Neural cell (in vitro differentiated cells): Measurements from ENCODE around the gene METAP1D. TPM values are rescaled to one million over a fixed set of nuclear protein-coding genes. Genes with fewer than 3 reads are reported as not detected.
"Not testable (repeated sequence)": the region's sequence is repeated elsewhere in the genome, so short reads cannot be mapped to it uniquely, and the experiment has no call there.

Source experiments
- H2AFZ ChIP-seq: fragments of 200-600, 300-800 bp; sonication (generic), shearing (Covaris generic); 2 replicates; pipeline ENCODE4 v1.6.0; 2014; ENCODE audit warnings: low read depth, mild to moderate bottlenecking, antibody characterized with exemption, low read length, moderate library complexity
- H3F3A ChIP-seq: fragments of 200-600 bp; shearing (Covaris generic); 2 replicates; pipeline ENCODE4 v1.6.1; 2016; ENCODE audit warnings: mild to moderate bottlenecking, moderate library complexity, mixed read lengths, antibody characterized with exemption, low read length; ENCODE audit not compliant: insufficient read depth, poor library complexity, severe bottlenecking
- H3K27ac ChIP-seq: fragments of 200-600, 300-800 bp; sonication (generic), shearing (Covaris generic); 2 replicates; pipeline ENCODE4 v1.5.1; 2014; ENCODE audit warnings: mild to moderate bottlenecking, low read length, moderate library complexity
- H3K27me3 ChIP-seq: fragments of 300-800, 200-600 bp; sonication (generic), shearing (Covaris generic); 2 replicates; pipeline ENCODE4 v1.6.0; 2014; ENCODE audit warnings: mild to moderate bottlenecking, low read depth, low read length, moderate library complexity; ENCODE audit not compliant: insufficient read depth
- H3K36me3 ChIP-seq: fragments of 300-800, 200-600 bp; sonication (generic), shearing (Covaris generic); 2 replicates; pipeline ENCODE4 v1.5.1; 2014; ENCODE audit warnings: mild to moderate bottlenecking, antibody characterized with exemption, low read length, moderate library complexity; ENCODE audit not compliant: insufficient read depth
- H3K4me2 ChIP-seq: fragments of 300-800, 200-600 bp; sonication (generic), shearing (Covaris generic); 2 replicates; pipeline ENCODE4 v1.6.0; 2014; ENCODE audit warnings: mild to moderate bottlenecking, low read length
- H3K4me3 ChIP-seq: fragments of 300-800, 200-600 bp; sonication (generic), shearing (Covaris generic); 2 replicates; pipeline ENCODE4 v1.5.1; 2014; ENCODE audit warnings: mild to moderate bottlenecking, low read length, moderate library complexity
- H3K79me2 ChIP-seq: fragments of 200-600 bp; shearing (Covaris generic); replicated peaks from 2 replicates; pipeline ENCODE4 v1.6.0; 2014; ENCODE audit warnings: mild to moderate bottlenecking, low read length, moderate library complexity; ENCODE audit not compliant: insufficient read depth
- H3K9ac ChIP-seq: fragments of 300-800, 200-600 bp; sonication (generic), shearing (Covaris generic); 2 replicates; pipeline ENCODE4 v1.6.1; 2016; ENCODE audit warnings: mild to moderate bottlenecking, low read length, mixed read lengths
- H3K9me2 ChIP-seq: fragments of 200-600 bp; shearing (Covaris generic); 2 replicates; pipeline ENCODE4 v1.6.1; 2016; ENCODE audit warnings: mild to moderate bottlenecking, low read length, mixed read lengths; ENCODE audit not compliant: insufficient read depth
- H3K9me3 ChIP-seq: fragments of 200-600, 300-800 bp; sonication (generic), shearing (Covaris generic); 2 replicates; pipeline ENCODE4 v1.6.1; 2016; ENCODE audit warnings: mild to moderate bottlenecking, mixed run types, low read length, moderate library complexity, mixed read lengths
- H4K20me1 ChIP-seq: fragments of 200-600 bp; shearing (Covaris generic); 2 replicates; pipeline ENCODE4 v1.6.1; 2016; ENCODE audit warnings: mild to moderate bottlenecking, mixed run types; ENCODE audit not compliant: insufficient read depth
- EP300 ChIP-seq: fragments of 450-650 bp; conservative IDR thresholded peaks from 2 replicates; pipeline ENCODE4 v1.6.1; 2014; ENCODE audit warnings: antibody characterized with exemption, mild to moderate bottlenecking, moderate library complexity; ENCODE audit not compliant: poor library complexity, severe bottlenecking
- EZH2 ChIP-seq: fragments of 200-600, 300-800 bp; shearing (Covaris generic), sonication (generic); IDR thresholded peaks from 2 replicates; pipeline ENCODE4 v1.6.1; 2014; ENCODE audit warnings: antibody characterized with exemption, low read length, borderline replicate concordance, mild to moderate bottlenecking; ENCODE audit not compliant: insufficient read depth, poor library complexity, severe bottlenecking
- MXI1 ChIP-seq: fragments of 450-650 bp; conservative IDR thresholded peaks from 2 replicates; pipeline ENCODE4 v1.6.1; 2014; ENCODE audit warnings: antibody characterized with exemption, mild to moderate bottlenecking; ENCODE audit not compliant: poor library complexity, severe bottlenecking
- POLR2AphosphoS5 ChIP-seq: IDR thresholded peaks from 2 replicates; pipeline ENCODE4 v1.6.1; 2012
- RAD21 ChIP-seq: fragments of 450-650 bp; conservative IDR thresholded peaks from 2 replicates; pipeline ENCODE4 v1.6.1; 2014; ENCODE audit warnings: antibody characterized with exemption, mild to moderate bottlenecking, moderate library complexity
- SMC3 ChIP-seq: fragments of 450-650 bp; conservative IDR thresholded peaks from 2 replicates; pipeline ENCODE4 v1.6.1; 2014; ENCODE audit warnings: antibody characterized with exemption, mild to moderate bottlenecking, moderate library complexity; ENCODE audit not compliant: poor library complexity
- TAF1 ChIP-seq: IDR thresholded peaks from 2 replicates; pipeline ENCODE4 v1.6.1; 2012; ENCODE audit warnings: low read depth
- polyA plus RNA-seq: library from polyadenylated mRNA; depleted of rRNA; stranded (reverse); fragments of >200 nt; gene quantifications from 2 replicates; pipeline ENCODE4 v1.2.3, GENCODE V29; 2014
- TF ChIP-seq, protein P1 (sequence below): IDR thresholded peaks from 2 replicates; pipeline ENCODE4 v1.6.1; 2012; ENCODE audit warnings: borderline replicate concordance
- TF ChIP-seq, protein P2 (sequence below): fragments of 450-650 bp; IDR thresholded peaks from 2 replicates; pipeline ENCODE4 v1.5.1; 2014; ENCODE audit warnings: antibody characterized with exemption, mild to moderate bottlenecking, moderate library complexity; ENCODE audit not compliant: poor library complexity, severe bottlenecking

Gene METAP1D
- polyA plus RNA-seq, 1 donor from 2014 or later = 5.4 TPM

- TF ChIP-seq SMC3 (no peak), TAF1 (no peak), MXI1 (no peak), RAD21 (no peak), POLR2AphosphoS5 (no peak), EZH2 (no peak), EP300 (no peak)
- TF ChIP-seq, protein P1, sequence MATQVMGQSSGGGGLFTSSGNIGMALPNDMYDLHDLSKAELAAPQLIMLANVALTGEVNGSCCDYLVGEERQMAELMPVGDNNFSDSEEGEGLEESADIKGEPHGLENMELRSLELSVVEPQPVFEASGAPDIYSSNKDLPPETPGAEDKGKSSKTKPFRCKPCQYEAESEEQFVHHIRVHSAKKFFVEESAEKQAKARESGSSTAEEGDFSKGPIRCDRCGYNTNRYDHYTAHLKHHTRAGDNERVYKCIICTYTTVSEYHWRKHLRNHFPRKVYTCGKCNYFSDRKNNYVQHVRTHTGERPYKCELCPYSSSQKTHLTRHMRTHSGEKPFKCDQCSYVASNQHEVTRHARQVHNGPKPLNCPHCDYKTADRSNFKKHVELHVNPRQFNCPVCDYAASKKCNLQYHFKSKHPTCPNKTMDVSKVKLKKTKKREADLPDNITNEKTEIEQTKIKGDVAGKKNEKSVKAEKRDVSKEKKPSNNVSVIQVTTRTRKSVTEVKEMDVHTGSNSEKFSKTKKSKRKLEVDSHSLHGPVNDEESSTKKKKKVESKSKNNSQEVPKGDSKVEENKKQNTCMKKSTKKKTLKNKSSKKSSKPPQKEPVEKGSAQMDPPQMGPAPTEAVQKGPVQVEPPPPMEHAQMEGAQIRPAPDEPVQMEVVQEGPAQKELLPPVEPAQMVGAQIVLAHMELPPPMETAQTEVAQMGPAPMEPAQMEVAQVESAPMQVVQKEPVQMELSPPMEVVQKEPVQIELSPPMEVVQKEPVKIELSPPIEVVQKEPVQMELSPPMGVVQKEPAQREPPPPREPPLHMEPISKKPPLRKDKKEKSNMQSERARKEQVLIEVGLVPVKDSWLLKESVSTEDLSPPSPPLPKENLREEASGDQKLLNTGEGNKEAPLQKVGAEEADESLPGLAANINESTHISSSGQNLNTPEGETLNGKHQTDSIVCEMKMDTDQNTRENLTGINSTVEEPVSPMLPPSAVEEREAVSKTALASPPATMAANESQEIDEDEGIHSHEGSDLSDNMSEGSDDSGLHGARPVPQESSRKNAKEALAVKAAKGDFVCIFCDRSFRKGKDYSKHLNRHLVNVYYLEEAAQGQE = no peak
- TF ChIP-seq, protein P2, sequence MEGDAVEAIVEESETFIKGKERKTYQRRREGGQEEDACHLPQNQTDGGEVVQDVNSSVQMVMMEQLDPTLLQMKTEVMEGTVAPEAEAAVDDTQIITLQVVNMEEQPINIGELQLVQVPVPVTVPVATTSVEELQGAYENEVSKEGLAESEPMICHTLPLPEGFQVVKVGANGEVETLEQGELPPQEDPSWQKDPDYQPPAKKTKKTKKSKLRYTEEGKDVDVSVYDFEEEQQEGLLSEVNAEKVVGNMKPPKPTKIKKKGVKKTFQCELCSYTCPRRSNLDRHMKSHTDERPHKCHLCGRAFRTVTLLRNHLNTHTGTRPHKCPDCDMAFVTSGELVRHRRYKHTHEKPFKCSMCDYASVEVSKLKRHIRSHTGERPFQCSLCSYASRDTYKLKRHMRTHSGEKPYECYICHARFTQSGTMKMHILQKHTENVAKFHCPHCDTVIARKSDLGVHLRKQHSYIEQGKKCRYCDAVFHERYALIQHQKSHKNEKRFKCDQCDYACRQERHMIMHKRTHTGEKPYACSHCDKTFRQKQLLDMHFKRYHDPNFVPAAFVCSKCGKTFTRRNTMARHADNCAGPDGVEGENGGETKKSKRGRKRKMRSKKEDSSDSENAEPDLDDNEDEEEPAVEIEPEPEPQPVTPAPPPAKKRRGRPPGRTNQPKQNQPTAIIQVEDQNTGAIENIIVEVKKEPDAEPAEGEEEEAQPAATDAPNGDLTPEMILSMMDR = no peak
- H3K79me2 ChIP-seq = no peaks in the 10 kb centered on the region
- H3K9ac ChIP-seq = no peak overlapping the region
Observed at GRCh38 chr2:171979103-171979502, 20.6 kb upstream of the METAP1D start.

GRCh38 chr2:171983924-171984323, 15.8 kb upstream of the METAP1D start:
- not testable (repeated sequence) for H3K9me2 ChIP-seq, H2AFZ ChIP-seq, H3F3A ChIP-seq, H3K27me3 ChIP-seq, H3K79me2 ChIP-seq, H3K36me3 ChIP-seq, H3K9ac ChIP-seq, H4K20me1 ChIP-seq, H3K27ac ChIP-seq, H3K4me3 ChIP-seq, H3K9me3 ChIP-seq, H3K4me2 ChIP-seq

More at GRCh38 chr2:171979103-171979502, 20.6 kb upstream of the METAP1D start:
- Histone ChIP-seq H3K9me3 (no peaks in the 10 kb centered on the region), H3F3A (no peaks in the 10 kb centered on the region), H3K4me2 (no peak overlapping the region), H4K20me1 (no peaks in the 10 kb centered on the region), H3K27me3 (no peaks in the 10 kb centered on the region), H3K36me3 (no peaks in the 10 kb centered on the region), H3K4me3 (no peak overlapping the region), H2AFZ (no peak overlapping the region), H3K9me2 (no peaks in the 10 kb centered on the region), H3K27ac (no peak overlapping the region)

DNA sequence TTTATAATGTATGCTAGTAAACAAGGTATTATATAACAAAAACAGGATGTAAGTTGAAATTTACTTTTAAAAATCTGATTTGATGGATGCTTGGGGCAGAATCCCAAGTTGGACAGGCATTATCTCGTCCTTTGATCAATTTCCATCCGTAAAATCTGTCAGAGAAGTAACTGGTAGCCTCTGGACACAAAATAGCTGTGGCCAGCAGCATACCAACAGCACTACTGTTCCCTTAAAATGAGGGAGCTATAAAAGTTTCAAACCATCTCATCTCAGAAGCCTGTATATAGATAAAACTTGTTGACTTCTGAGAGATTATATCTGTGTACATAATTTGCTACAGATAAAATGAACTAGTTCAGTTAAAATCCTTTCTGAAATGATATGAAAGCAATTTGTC, 14.7 kb upstream of the METAP1D start:
- H3K4me3 ChIP-seq = no peak overlapping the region
- H2AFZ ChIP-seq = no peak overlapping the region

More for the DNA sequence above, 14.7 kb upstream of the METAP1D start:
- H3K9me2 ChIP-seq = no peaks in the 10 kb centered on the region
- H3K79me2 ChIP-seq = no peaks in the 10 kb centered on the region
- H3K36me3 ChIP-seq = no peaks in the 10 kb centered on the region
- no peaks in the 10 kb centered on the region for H4K20me1 ChIP-seq
- no peaks in the 10 kb centered on the region for H3F3A ChIP-seq
- TF ChIP-seq EP300 (no peak), POLR2AphosphoS5 (no peak), RAD21 (no peak), SMC3 (no peak), MXI1 (no peak), TAF1 (no peak), EZH2 (no peak)
- TF ChIP-seq, protein P1 = no peak
- TF ChIP-seq, protein P2 = no peak
- H3K27me3 ChIP-seq = no peaks in the 10 kb centered on the region
- H3K9me3 ChIP-seq = no peaks in the 10 kb centered on the region
- no peak overlapping the region for H3K9ac ChIP-seq
- H3K27ac ChIP-seq = no peak overlapping the region
- no peak overlapping the region for H3K4me2 ChIP-seq
